Measurements from ENCODE around the gene PGR.

DNA sequence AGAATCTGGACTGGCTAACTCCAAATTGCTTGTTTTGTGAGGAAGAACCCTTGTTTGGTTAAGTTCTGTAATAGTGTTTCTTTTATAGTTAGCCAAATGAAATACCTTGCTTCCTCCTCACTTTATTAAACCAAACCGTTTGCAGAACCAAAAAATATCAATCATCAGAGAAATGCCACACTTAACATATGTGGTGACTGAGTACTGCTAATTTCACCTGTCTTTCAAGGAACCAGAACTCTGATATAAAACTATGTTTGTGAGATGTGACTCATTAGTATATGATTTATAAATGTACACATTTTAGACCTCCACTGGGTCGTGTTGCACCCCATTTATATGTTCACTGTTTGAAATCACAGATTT, 119.9 kb downstream of the PGR start:
- TF ChIP-seq EZH2 (IDR thresholded peaks at IDR 0.05; ENCODE audit: insufficient read depth, poor library complexity, severe bottlenecking) (no peak), EZH2phosphoT487 (IDR thresholded peaks at IDR 0.05; ENCODE audit: insufficient read depth, low read depth) (no peak)
